GM19455 (cell line): ENCODE results near the gene PRRT1B.
"Not testable (repeated sequence)": the region's sequence is repeated elsewhere in the genome, so short reads cannot be mapped to it uniquely, and the experiment has no call there.

Experiments
- ATAC-seq: cut with Tn5 transposase; IDR thresholded peaks from one replicate; pipeline ENCODE4 v1.9.1; 2021; ENCODE audit not compliant: unreplicated experiment

The PRRT1B gene

DNA sequence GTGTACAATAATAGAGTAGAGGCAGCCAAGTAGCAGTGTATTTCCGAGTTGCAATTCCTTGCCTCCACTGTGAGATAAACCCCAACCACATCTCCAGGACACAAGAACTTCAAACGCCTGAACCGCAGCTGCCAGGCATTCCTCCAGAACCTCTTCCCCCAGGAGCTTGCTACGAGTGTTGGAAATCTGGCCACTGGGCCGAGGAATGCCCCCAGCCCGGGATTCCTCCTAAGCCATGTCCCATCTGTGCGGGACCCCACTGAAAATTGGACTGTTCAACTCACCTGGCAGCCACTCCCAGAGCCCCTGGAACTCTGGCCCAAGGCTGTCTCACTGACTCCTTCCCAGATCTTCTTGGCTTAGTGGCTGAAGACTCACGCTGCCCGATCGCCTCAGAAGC is 3.9 kb downstream of the PRRT1B start:
- ATAC-seq = not testable (repeated sequence)

DNA sequence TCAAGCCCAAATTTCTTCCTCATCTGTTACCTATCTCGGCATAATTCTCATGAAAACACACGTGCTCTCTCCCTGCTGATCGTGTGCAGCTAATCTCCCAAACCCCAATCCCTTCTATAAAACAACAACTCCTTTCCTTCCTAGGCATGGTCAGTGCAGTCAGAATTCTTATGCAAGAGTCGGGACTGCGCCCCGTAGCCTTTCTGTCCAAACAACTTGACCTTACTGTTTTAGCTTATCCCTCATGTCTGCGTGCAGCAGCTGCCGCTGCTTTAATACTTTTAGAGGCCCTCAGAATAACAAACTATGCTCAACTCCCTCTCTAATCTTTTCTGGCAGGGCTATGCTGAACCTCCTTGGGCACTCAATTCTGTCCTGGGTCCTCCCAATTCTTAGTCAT is 5.1 kb downstream of the PRRT1B start:
- not testable (repeated sequence) for ATAC-seq

GRCh38 chr9:131552030-131552429 is 6.7 kb downstream of the PRRT1B start:
- no peak for ATAC-seq

GRCh38 chr9:131554087-131554842 is 8.9 kb downstream of the PRRT1B start:
- no peak for ATAC-seq

- no peak for ATAC-seq
Observed at GRCh38 chr9:131554843-131555351, 9.6 kb downstream of the PRRT1B start.

DNA sequence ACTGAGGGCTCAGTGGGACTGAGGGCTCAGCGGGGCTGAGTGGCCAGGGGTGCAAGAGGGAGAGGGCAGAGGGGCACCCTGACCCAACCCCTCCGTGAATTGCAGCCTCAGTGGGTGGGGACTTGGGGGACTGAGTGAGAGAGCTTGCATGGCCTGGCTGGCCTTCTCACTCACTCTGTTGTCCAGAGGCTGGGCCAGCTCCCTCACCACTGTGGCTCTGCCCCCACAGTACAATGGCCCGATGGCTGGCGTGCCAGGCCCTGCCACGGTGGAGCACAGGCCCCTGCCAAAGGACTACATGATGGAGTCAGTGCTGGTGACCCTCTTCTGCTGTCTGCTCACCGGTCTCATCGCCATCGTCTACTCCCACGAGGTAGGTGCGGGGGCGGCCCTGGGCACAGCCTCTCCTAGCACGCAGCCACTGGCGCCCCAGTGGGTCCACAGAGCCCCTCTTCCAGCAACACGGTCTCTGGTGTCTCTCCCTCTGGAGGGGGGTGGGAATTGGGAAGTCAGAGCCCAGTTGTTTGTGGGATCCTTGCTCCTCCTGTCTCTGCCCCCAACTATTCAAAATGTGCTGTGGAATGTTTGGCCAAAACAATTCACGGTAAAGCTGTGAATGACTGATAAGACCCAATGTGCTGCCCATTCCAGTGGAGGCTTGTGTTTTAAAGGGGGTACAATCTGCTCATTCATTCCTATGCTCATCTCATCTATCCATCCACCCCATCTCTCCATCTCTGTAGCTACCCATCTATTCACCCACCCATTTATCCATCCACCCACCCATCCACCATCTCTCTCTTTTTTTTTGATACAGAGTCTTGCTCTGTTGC is 10.7 kb downstream of the PRRT1B start:
- no peak for ATAC-seq

GRCh38 chr9:131557855-131558548 is 12.7 kb downstream of the PRRT1B start:
- ATAC-seq = no peak

GRCh38 chr9:131559421-131560000 is 14.2 kb downstream of the PRRT1B start:
- no peak for ATAC-seq

- ATAC-seq = no peak
Observed at GRCh38 chr9:131562032-131562959, 17.0 kb downstream of the PRRT1B start.

DNA sequence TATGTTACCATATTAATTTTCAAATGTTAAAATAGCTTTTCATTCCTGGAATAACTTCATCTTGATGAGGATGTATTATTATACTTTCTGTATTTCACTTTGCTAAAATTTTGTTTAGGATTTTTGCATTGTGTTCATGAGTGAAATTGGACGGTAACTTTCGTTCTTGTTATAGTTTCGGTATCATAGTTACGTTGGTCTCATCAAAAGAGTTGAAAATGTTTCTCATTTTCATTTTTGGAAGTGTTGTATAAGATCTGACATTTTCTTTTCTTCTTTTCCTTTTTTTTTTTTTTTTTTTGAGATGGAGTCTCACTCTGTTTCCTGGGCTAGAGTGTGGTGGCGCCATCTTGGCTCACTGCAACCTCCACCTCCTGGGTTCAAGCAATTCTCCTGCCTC is 20.0 kb downstream of the PRRT1B start:
- no peak for ATAC-seq

DNA sequence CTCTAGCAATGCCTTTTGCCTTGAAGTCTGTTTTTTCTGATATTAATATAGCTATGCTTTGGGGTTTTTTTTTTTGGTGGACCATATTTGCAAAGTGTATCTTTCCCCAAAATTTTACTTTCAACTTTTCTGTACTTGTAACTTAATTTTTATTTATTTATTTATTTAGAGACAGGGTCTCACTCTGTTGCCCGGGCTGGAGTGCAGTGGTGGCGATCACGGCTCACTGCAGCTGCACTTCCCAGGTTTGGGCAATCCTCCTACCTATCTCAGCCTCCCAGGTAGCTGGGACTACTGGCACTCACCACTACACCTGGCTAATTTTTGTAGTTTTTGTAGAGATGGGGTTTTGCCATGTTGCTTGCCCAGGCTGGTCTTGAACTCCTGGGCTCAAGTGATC is 20.8 kb downstream of the PRRT1B start:
- ATAC-seq = no peak

DNA sequence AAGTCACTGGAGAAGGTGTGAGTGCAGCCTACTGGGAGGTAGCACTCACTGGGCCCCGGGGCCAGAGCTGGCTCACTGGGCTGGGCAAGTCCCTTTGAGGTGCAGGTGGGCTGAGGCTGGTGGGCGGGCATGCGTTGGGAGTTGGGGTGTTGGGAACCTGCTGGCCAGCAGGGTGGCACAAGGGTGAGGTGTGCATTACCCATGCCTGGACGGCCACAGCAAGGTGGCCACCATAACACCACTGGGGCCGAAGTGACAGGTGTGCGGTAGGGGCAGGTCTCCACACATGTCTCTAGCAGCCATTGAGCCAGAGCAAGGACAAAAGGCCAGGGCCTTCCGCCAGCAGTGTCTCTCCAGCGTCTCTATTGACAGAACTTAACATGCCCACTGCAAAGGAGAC is 22.6 kb downstream of the PRRT1B start:
- no peak for ATAC-seq

GRCh38 chr9:131574730-131575640 is 29.7 kb downstream of the PRRT1B start:
- no peak for ATAC-seq

- no peak for ATAC-seq
Observed at GRCh38 chr9:131575946-131576853, 30.9 kb downstream of the PRRT1B start.

GRCh38 chr9:131577005-131578000 is 32.0 kb downstream of the PRRT1B start:
- no peak for ATAC-seq

DNA sequence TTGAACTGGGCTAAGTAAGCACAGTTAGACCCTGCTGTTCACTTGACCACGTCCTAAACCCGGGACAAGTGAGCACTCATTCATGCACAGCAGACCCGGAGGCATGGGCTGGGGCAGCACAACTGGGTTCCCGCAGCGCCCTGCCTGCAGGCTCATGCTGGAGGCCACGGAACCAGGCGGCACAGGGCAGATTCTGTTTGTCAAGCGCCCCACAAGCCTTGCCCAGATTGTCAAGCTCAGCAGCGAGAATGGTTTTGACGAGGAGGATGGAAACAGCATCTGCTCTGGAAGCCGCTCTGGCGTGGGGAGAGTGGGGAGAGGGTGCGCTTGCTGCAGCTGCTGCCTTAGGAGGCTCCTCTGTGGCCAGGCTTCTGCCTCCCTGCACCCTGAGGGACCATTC is 32.7 kb downstream of the PRRT1B start:
- no peak for ATAC-seq
